ENCODE data around the gene SUGCT.
A peak's percentile ranks its signal among the peaks of the same experiment; 100 is the strongest.

The SUGCT gene

DNA sequence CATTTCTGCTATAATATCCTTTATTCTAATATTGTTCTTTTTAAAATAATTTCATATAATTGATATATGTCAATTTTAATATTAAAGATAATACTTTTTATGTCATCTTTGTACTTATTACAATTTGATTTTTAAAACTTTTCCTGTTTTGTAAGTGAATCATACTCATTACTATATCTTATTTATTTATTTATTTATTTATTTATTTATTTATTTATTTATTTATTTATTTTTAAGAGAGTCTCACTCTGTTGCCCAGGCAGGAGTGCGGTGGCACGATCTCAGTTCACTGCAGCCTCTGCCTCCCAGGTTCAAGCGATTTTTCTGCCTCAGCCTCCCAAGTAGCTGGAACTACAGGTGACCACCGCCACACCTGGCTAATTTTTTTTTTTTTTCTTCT, 215.3 kb downstream of the SUGCT start (continued):
- TF ChIP-seq ZNF202 (tag by site-specific recombination; IDR thresholded peaks at IDR 0.05; ENCODE audit: borderline replicate concordance) (peak; percentile 67; the same call in 1 of the 2 replicates), ZNF623 (tag by site-specific recombination; IDR thresholded peaks at IDR 0.05) (peak; percentile 68), MZF1 (tag by site-specific recombination; IDR thresholded peaks at IDR 0.05; ENCODE audit: borderline replicate concordance) (no peak), ZNF785 (tag by site-specific recombination; IDR thresholded peaks at IDR 0.05) (no peak), ZBTB8A (tag by site-specific recombination; IDR thresholded peaks at IDR 0.05) (peak; percentile 76), ZBTB20 (tag by site-specific recombination; IDR thresholded peaks at IDR 0.05) (no peak), ZNF394 (tag by site-specific recombination; IDR thresholded peaks at IDR 0.05; ENCODE audit: borderline replicate concordance) (peak; percentile 93)
- TF ChIP-seq, protein P1, sequence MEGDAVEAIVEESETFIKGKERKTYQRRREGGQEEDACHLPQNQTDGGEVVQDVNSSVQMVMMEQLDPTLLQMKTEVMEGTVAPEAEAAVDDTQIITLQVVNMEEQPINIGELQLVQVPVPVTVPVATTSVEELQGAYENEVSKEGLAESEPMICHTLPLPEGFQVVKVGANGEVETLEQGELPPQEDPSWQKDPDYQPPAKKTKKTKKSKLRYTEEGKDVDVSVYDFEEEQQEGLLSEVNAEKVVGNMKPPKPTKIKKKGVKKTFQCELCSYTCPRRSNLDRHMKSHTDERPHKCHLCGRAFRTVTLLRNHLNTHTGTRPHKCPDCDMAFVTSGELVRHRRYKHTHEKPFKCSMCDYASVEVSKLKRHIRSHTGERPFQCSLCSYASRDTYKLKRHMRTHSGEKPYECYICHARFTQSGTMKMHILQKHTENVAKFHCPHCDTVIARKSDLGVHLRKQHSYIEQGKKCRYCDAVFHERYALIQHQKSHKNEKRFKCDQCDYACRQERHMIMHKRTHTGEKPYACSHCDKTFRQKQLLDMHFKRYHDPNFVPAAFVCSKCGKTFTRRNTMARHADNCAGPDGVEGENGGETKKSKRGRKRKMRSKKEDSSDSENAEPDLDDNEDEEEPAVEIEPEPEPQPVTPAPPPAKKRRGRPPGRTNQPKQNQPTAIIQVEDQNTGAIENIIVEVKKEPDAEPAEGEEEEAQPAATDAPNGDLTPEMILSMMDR (tag by site-specific recombination; IDR thresholded peaks at IDR 0.05), result no peak

DNA sequence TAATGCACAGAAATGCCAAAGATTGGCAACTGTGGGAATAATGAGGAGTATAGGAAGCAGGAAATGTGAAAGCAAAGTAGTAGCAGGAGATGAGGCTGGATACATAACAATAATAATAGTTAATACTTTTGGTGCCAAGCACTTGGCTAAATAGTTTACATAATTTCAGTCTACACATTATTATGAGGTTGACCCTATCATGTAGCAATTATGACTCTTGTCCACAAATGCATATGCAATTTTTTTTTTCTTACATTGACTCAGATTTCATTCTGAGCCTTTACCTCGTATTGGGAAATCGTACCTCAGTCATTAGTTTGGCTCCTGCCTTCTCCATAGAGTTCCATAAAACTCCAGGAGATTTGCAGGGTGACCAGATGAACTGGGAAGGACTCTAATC, 219.9 kb downstream of the SUGCT start:
- H3K27ac ChIP-seq (ENCODE audit: extremely low read depth, low read depth, low read length), result no peak overlapping the region

DNA sequence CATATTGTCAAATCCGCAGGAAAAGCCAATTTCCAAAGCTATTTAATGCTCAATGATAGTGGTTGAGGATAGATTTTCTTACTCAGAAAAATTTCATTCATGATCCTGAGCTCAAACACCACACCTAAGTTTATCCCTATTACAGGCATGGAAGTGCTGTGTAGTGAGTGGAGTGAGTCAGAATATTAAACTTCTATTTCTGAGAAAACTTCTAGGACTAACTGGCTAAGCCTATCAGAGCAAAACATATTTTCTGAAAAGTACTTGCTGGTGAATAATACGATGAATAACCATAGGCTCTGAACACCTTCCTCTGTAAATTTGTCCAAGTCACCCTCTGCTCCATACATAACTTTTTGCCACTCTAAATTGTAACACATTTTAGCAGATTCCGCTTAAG, 221.5 kb downstream of the SUGCT start:
- Histone ChIP-seq H3K27ac (ENCODE audit: extremely low read depth, low read depth, low read length) (no peak overlapping the region), H3K9me3 (ENCODE audit: control insufficient read depth, insufficient read depth, low read depth, low read length) (no peaks in the 10 kb centered on the region), H3K36me3 (ENCODE audit: control insufficient read depth in 2 of 2, insufficient read depth in 1 of 2, low read length in 2 of 2) (no peaks in the 10 kb centered on the region), H3K4me3 (ENCODE audit: low read depth, low read length) (no peak overlapping the region), H3K4me1 (ENCODE audit: control insufficient read depth, insufficient read depth, low read length) (no peaks in the 10 kb centered on the region)
- ChIA-PET CTCF (no interaction called here), POLR2A (no interaction called here)
- TF ChIP-seq, protein P2, sequence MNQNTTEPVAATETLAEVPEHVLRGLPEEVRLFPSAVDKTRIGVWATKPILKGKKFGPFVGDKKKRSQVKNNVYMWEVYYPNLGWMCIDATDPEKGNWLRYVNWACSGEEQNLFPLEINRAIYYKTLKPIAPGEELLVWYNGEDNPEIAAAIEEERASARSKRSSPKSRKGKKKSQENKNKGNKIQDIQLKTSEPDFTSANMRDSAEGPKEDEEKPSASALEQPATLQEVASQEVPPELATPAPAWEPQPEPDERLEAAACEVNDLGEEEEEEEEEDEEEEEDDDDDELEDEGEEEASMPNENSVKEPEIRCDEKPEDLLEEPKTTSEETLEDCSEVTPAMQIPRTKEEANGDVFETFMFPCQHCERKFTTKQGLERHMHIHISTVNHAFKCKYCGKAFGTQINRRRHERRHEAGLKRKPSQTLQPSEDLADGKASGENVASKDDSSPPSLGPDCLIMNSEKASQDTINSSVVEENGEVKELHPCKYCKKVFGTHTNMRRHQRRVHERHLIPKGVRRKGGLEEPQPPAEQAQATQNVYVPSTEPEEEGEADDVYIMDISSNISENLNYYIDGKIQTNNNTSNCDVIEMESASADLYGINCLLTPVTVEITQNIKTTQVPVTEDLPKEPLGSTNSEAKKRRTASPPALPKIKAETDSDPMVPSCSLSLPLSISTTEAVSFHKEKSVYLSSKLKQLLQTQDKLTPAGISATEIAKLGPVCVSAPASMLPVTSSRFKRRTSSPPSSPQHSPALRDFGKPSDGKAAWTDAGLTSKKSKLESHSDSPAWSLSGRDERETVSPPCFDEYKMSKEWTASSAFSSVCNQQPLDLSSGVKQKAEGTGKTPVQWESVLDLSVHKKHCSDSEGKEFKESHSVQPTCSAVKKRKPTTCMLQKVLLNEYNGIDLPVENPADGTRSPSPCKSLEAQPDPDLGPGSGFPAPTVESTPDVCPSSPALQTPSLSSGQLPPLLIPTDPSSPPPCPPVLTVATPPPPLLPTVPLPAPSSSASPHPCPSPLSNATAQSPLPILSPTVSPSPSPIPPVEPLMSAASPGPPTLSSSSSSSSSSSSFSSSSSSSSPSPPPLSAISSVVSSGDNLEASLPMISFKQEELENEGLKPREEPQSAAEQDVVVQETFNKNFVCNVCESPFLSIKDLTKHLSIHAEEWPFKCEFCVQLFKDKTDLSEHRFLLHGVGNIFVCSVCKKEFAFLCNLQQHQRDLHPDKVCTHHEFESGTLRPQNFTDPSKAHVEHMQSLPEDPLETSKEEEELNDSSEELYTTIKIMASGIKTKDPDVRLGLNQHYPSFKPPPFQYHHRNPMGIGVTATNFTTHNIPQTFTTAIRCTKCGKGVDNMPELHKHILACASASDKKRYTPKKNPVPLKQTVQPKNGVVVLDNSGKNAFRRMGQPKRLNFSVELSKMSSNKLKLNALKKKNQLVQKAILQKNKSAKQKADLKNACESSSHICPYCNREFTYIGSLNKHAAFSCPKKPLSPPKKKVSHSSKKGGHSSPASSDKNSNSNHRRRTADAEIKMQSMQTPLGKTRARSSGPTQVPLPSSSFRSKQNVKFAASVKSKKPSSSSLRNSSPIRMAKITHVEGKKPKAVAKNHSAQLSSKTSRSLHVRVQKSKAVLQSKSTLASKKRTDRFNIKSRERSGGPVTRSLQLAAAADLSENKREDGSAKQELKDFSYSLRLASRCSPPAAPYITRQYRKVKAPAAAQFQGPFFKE (tag by site-specific recombination; IDR thresholded peaks at IDR 0.05; ENCODE audit: borderline replicate concordance), result no peak
- TF ChIP-seq ZNF585B (tag by site-specific recombination; IDR thresholded peaks at IDR 0.05) (no peak), ZNF274 (IDR thresholded peaks at IDR 0.05; ENCODE audit: low read length) (no peak), ZNF274 (tag by site-specific recombination; IDR thresholded peaks at IDR 0.05; ENCODE audit: borderline replicate concordance) (no peak), KLF1 (tag by site-specific recombination; IDR thresholded peaks at IDR 0.05) (no peak), GLIS1 (tag by site-specific recombination; IDR thresholded peaks at IDR 0.05) (no peak), ZNF621 (tag by site-specific recombination; IDR thresholded peaks at IDR 0.05) (no peak), KLF8 (tag by site-specific recombination; IDR thresholded peaks at IDR 0.05) (no peak), ZBTB17 (tag by site-specific recombination; IDR thresholded peaks at IDR 0.05) (no peak), KLF10 (tag by site-specific recombination; IDR thresholded peaks at IDR 0.05) (no peak)
- TF ChIP-seq, protein P3, sequence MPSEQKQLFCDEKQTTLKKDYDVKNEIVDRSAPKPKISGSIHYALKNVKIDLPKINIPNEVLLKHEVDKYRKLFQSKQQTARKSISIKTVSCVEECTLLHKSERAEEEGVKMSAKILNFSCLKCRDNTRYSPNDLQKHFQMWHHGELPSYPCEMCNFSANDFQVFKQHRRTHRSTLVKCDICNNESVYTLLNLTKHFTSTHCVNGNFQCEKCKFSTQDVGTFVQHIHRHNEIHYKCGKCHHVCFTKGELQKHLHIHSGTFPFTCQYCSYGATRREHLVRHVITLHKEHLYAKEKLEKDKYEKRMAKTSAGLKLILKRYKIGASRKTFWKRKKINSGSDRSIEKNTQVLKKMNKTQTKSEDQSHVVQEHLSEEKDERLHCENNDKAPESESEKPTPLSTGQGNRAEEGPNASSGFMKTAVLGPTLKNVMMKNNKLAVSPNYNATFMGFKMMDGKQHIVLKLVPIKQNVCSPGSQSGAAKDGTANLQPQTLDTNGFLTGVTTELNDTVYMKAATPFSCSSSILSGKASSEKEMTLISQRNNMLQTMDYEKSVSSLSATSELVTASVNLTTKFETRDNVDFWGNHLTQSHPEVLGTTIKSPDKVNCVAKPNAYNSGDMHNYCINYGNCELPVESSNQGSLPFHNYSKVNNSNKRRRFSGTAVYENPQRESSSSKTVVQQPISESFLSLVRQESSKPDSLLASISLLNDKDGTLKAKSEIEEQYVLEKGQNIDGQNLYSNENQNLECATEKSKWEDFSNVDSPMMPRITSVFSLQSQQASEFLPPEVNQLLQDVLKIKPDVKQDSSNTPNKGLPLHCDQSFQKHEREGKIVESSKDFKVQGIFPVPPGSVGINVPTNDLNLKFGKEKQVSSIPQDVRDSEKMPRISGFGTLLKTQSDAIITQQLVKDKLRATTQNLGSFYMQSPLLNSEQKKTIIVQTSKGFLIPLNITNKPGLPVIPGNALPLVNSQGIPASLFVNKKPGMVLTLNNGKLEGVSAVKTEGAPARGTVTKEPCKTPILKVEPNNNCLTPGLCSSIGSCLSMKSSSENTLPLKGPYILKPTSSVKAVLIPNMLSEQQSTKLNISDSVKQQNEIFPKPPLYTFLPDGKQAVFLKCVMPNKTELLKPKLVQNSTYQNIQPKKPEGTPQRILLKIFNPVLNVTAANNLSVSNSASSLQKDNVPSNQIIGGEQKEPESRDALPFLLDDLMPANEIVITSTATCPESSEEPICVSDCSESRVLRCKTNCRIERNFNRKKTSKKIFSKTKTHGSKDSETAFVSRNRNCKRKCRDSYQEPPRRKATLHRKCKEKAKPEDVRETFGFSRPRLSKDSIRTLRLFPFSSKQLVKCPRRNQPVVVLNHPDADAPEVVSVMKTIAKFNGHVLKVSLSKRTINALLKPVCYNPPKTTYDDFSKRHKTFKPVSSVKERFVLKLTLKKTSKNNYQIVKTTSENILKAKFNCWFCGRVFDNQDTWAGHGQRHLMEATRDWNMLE (tag by site-specific recombination; conservative IDR thresholded peaks at IDR 0.05; ENCODE audit: low read depth), result no peak
- TF ChIP-seq, protein P4, sequence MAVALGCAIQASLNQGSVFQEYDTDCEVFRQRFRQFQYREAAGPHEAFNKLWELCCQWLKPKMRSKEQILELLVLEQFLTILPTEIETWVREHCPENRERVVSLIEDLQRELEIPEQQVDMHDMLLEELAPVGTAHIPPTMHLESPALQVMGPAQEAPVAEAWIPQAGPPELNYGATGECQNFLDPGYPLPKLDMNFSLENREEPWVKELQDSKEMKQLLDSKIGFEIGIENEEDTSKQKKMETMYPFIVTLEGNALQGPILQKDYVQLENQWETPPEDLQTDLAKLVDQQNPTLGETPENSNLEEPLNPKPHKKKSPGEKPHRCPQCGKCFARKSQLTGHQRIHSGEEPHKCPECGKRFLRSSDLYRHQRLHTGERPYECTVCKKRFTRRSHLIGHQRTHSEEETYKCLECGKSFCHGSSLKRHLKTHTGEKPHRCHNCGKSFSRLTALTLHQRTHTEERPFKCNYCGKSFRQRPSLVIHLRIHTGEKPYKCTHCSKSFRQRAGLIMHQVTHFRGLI (tag by site-specific recombination; IDR thresholded peaks at IDR 0.05), result no peak

More for the DNA sequence above, 219.9 kb downstream of the SUGCT start:
- ChIA-PET POLR2A (no interaction called here), CTCF (no interaction called here)
- Histone ChIP-seq H3K4me3 (ENCODE audit: low read depth, low read length) (no peak overlapping the region), H3K4me1 (ENCODE audit: control insufficient read depth, insufficient read depth, low read length) (no peaks in the 10 kb centered on the region), H3K9me3 (ENCODE audit: control insufficient read depth, insufficient read depth, low read depth, low read length) (no peaks in the 10 kb centered on the region), H3K36me3 (ENCODE audit: control insufficient read depth in 2 of 2, insufficient read depth in 1 of 2, low read length in 2 of 2) (no peaks in the 10 kb centered on the region)
- TF ChIP-seq MEIS1 (CRISPR knock-in tag; IDR thresholded peaks at IDR 0.05; ENCODE audit: borderline replicate concordance), result no peak

Measured in HEK293 (cell line).